Right lung (tissue), 5 donors: ENCODE measurements around the gene PSMA5. TPM values are rescaled to one million over a fixed set of nuclear protein-coding genes. Genes with fewer than 3 reads are reported as not detected.
"Not testable (repeated sequence)": the region's sequence is repeated elsewhere in the genome, so short reads cannot be mapped to it uniquely, and the experiment has no call there.

Experiments
- DNase-seq, 2 donors: peaks; one replicate each; pipeline ENCODE4 v3.0.0-alpha.2; 2013
- polyA plus RNA-seq, 5 donors: library from polyadenylated mRNA; unstranded; fragments of 120-200 nt; gene quantifications; one replicate each; pipeline versions ENCODE4 v1.2.1 to v1.2.3, GENCODE V29; 2013; ENCODE audit warnings: inconsistent platforms in 1 of 5, low replicate concordance in 1 of 5; ENCODE audit not compliant: insufficient read length in 5 of 5, insufficient read depth in 1 of 5

PSMA5 gene
- polyA plus RNA-seq, 5 donors: 74.2 to 99.6 (median 89.2) TPM

DNA sequence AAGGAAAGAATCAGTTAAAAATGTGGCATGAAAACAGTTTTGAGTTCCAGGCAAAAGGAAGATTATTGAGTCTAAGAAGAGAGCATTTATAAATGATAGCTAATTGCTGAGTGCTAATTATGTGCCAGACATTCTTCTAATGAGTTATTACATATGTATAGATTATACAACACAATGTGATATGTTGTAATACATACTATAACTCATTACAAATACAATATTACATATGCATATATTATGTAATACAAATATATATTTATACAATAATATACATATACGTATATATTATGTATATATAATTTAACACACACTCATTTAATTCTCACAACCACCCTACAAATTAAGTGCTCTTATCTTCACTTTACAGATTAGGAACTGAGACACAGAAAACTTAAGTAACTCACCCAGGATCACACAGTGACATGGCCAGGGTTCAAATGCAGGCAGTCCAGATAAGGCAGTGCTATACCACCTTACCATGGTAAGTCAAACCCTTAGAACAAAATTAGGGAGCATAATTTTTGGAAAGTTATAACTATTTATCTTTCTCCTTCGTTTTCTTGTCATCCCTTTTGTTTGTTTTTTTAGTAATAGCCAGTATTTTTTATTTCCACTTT lies 32.5 kb downstream of the PSMA5 start:
- no peak for DNase-seq

DNA sequence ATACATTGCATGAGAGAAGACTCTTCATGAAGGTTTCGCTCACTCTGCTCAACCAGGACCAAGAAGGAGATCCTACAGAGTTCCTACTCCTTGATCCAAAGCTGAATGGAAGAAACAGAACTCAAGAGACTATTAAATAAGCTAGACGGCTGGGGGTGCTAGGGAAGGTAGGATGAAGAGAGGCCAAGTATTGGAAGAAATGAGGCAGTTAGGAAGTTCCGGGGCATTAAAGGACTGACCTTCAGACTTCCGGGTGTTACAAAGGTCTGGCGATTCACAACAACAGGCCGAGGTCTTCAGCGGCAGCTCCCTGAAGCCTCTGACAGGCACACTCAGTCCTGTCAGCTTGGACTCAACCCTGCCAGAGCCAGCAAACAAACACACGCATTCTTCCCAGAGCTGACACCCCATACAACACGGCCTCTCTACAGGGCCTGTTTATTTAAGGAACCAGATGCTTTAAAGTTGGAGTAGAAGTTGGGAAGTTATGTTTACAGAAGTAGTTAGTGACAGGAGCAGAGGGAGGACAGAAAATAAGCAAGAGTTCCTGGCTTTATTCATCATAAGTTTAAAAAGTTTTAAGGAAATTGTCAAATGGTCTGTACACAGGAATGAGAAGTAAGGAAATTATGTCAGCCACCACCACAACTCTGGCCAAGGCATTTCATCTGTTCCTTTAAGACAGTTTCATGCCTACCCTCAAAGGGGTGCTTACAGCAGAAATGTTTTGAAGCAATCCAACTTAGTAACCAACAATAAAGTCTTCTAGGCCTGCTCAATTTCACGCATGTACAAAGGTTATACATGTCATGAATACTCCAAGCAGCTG lies 33.2 kb downstream of the PSMA5 start:
- DNase-seq: peak; percentile 85 to 93

DNA sequence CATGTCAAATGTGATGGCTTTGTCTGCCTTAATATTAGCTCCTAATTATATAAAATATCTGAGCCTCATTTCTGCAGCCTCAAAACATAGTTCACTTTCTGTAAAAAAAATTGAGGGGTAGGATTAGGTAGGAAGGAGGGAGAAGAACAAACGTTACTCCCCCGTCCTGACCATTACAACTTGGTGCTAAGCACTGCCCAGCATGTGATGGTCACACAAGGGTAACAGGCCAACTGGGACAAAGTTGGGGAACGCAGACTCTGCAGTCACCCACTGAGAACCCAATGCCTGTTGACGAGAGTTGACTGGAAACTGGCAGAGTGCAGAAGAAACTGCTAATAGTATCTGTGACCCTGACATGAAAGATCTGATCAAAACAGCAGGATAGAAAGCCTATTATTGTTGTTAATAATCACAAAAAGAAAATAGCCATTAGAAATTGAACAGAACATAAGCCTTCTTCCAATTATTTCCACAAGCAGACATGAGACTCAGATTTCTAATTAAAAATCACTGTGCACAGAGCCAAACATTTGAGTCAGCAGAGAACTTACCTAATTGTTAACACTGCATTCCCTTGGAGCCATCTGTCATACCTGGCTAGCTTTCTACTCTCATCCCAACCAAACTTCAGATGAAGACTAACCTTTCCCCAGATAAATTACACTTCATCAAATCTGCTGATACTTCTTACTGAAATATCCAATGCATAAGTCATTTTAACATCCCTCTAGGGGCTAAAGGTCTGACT lies 34.0 kb downstream of the PSMA5 start:
- no peak for DNase-seq

DNA sequence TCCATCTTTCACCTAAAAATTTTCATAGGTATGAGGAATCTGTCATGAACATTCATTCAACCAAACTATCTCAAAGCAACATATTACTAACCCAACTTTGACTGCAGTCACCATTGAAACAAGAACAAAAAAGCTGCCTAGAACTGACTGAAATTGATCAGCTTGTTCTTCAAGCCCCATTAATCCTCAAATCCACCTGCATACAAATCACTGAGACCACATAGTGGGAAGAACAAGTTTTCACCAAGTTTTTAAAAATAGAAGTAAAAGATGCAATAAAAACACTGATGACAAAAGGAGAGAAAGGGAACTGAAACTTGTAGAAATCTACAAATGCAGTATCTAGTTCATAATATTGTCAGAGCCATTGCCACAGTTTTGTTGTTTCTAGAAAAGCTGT lies 34.6 kb downstream of the PSMA5 start:
- no peak for DNase-seq

DNA sequence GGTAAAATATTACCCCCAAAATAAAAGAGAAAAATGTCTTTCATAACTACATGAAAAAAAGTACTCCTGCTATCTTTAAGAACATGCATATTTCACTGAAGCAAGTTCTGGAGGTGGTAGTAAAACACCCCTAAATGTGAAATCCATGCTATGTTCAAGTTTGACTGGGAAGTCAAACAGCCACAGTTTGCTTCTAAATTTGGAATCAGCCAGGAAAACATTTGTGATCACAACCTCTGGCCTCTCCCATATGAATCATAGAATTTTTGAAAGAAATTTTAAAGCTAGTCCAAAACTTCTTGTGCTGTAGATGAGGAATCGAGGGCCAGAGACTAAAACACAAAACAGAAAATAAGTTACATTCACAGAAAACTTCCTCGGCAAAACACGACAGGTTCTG lies 35.1 kb downstream of the PSMA5 start:
- DNase-seq: no peak

DNA sequence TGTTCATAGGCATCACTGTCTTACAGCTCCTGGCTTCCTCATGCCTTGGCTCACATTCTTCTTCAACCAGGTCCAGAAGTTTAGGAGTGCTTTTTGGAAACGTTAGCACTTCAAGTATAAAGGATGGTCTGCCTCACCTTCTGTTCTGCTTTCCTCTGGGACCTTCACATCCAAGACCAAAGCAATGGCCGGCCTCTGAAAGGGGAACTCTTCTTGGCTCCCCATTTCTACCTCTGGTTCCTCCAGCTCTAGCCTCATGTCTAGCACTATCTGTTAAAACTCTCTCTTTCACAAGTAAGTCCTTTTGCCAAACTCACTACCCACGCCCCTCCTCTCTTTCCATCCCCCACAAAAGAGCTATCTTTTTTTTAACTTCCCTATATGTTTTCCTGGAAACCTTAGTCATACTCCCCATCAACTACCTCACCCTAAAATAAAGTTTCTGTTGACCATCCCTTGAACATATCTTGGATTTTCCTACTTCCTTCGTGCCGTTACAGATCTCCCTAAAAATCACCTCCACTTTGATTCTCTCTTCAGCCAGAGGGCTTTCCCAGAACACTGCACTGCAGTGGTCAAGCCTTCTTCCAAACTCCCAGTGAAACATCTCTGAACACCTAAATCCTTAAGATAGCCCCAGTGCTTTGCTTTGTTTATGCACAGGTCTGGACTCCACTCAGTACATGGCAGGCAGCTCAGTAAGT lies 36.5 kb downstream of the PSMA5 start:
- DNase-seq: no peak

DNA sequence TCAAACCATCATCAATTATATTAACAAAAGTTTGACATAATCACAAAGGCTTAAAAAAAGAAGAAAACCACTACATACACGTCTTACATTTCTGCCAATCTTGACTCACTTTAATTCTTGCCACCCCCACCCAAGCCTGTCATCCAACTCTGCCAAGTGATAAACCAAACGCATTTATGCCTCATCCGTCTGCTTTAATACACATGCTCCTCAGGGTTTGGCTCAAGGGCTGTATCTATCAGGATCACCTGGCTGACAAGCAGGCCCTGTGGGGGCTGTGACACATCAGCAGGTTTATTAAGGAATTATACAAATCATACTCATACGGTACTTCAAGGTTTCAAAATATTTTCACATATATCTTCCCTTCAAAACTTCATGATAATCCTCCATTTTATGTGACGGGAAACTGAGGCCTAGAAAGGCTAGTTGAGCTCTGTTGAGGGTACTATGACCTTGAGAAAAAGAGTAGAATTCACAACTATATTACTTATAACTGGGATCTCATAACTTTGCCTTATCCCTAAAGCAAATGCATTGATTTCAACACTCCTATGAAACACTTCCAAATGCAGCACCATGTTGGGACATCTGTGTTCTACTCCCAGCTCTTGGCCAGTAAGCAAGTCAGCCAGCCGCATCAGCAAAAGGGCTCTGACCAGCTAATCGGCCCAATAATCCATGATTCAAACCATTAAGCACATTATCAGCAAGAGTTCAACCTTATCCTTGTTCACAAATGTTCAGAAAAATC lies 37.2 kb downstream of the PSMA5 start:
- DNase-seq: no peak

DNA sequence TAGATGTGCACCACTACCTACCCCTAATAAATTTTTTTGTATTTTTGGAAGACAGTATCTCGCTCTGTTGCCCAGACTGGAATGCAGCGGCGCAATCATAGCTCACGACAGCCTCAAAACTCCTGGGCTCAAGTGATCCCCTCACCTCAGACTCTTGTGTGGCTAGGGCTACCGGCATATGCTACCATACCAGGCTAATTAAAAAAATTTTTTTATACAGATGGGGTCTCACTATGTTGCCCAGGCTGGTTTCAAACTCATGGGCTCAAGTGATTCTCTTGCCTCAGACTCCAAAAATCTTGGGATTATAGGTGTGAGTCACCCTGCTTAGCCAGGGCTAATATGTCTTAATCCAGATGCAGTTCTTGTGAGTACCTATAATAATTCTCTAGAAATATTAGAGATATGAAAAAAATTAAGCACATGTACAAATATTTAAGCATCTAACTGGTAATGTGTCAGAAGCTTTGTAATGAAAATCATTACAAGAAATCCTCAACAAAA lies 38.0 kb downstream of the PSMA5 start:
- no peak for DNase-seq

DNA sequence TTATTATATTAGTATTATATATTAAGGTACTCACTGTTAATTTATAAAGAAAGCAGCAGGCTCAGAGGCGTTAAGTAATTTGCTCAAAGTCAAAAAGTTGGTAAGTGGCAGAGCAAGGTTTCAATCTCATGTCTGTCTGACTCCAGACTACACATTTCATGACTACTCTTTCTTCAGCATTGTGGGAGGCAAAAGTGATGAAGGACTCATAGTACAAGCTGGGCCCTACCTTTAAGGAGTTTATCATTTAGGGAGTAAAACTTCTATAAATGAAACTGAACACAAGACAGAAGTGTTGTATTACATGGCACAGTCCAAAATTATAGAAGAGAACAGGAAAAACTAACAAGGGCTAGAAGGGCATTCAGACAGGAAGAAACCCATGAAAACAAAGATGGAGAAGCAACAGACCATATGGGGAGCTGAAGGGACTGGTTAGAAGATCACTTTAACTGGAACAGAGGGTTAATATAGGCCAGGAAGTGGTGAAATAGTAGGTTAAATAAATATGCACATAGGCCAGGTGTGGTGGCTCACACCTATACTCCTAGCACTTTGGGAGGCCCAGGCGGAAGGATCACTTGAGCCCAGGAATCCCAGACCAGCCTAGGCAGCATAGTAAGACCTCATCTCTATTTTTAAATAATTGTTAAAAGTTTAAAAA lies 40.1 kb downstream of the PSMA5 start:
- DNase-seq: no peak

DNA sequence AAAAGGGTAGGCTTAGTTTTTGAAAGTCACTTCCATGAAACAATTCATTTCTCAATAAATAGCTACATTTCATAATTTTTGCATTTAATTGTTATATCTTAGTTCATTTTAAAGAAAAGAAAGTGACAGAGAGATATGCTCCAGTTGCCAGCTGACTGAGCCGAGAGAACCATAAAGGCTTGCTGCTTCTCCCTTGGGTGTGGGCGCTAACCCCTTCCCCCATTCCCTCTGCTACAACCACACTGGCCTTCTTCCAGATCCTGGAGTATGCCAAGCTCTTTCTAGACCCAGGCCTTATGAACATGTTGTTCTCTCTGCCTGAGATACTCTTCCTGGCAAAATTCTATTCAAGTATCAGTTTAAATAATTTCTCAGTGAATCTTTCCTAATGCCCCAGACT lies 40.8 kb downstream of the PSMA5 start:
- DNase-seq: no peak

DNA sequence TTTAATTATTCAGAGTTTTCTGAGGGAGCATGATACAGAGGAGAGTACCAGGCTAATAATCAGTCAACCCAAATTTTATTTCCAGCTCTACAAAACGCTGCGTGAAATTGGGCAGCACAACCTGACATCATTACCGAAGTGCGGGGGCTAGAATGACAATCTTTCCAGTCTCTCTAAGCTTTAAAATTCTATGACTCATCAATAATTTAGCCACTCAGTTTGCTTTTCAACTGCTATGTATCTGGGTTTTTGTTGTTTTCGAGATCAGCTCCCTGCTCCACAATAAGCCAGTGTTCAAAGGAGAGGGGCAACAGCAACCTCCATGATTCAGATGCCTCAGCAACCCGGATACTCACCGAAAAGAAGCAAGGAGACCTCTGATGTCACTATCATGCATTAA lies 42.4 kb downstream of the PSMA5 start:
- DNase-seq: no peak

DNA sequence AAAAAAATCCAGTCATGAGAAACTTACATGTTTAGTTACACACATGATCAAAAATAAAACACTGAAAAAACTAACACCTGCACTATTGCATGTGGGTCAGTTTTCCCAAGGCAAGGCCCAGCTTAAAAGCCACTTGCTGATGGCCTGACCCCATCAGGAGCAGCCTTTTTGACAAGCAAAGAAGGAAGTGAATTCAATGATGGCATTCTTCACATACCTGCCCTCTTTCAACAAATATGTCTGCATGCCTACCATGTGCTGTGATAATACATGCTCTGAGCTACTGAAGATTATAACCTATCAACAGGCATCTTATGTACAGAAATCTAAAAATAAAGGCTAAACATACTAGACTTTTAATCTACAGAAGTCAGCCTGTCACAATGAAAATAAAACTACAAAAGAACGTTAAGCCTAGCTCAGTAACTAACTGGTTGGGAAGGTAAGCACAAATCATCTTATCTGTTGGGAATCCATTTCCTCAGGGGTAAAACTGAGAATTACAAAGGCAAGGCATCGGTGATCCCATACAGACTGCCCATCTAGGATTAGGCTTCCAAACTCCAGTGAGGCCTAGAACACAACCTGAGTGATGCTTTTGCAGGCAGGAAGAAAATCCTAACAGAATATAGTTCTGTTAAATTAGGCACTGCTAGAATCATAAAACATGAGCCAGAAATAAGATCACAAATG lies 43.0 kb downstream of the PSMA5 start:
- DNase-seq: no peak

DNA sequence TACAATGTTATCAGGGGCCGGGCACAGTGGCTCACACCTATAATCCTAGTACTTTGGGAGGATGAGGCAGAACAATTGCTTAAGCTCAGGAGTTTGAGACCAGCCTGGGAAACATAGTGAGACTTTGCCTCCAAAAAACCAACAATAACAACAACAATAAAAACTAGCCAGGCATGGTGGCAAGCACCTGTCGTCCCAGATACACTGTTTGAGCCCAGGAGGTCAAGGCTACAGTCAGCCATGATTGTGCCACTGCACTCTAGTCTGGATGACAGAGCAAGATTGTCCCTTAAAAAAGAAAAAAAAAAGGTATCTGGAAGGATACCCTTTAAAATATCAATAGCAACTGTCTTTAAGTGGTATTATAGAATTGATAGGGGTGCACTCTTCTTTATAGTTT lies 44.7 kb downstream of the PSMA5 start:
- no peak for DNase-seq

DNA sequence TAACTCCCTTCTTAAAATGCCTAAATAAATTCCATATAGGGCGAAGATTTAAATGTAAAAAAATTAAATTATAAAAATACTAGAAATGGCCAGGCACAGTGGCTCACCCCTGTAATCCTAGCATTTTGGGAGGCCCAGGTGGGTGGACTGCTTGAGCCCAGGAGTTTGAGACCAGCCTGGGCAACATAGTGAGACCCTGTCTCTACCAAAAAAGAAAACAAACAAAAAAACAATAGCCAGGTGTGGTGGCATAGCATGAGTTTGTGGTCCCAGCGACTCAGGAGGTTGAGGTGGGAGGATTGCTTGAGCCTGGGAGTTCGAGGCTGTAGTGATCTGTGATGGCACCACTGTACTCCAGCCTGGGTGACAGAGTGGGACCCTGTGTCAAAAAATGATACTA lies 46.3 kb downstream of the PSMA5 start:
- no peak for DNase-seq

DNA sequence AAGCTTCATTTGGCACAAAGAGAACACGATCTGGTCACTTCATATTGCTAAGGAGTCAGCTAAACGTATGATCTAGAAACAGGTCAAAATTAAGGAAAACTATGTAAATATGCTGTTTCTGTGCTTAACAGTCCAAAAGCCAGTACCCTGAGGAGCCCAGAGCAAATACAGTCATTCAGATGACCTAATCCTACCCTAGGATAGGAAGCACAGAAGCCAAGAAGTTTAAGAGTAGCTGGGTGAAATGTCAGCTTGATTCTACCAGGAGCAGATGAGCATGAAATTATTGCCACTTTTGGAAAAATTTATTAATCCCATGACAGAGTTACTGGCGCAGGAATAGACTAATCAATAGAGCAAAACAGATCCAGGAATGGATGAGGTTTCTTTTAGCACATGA lies 46.8 kb downstream of the PSMA5 start:
- no peak for DNase-seq

DNA sequence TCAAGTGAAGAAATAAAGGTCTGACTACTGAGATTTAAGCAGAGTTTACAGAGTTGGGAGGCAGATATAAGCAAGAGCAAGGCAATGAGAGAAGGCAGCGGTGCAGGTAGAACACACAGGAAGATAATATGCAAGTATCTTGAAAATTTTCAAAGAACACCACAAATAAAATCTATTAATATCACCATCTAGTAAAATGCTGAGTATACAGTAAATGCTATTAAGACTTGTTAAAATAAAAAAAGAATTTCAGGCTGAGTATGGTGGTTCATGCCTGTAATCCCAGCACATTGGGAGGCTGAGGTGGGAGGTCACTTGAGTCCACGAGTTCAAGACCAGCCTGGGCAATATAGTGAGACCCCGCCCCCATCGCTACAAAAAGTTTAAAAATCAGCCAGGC lies 48.5 kb downstream of the PSMA5 start:
- DNase-seq: no peak

DNA sequence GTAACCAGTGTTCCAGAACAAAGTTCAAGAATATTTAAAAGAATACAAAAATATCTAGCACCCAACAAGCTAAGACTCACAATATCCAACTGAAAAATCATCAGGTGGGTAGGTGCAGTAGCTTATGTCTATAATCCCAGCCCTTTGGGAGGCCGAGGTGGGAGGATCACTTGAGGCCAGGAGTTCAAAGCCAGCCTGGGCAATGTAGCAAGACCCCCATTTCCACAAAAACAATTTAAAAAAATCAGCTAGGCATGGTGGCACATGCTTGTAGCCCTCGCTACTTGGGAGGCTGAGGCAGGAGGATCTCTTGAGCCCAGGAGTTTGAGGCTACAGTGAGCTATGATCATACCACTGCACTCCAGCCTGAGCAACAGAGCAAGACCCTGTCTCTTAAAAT lies 52.6 kb downstream of the PSMA5 start:
- not testable (repeated sequence) for DNase-seq

DNA sequence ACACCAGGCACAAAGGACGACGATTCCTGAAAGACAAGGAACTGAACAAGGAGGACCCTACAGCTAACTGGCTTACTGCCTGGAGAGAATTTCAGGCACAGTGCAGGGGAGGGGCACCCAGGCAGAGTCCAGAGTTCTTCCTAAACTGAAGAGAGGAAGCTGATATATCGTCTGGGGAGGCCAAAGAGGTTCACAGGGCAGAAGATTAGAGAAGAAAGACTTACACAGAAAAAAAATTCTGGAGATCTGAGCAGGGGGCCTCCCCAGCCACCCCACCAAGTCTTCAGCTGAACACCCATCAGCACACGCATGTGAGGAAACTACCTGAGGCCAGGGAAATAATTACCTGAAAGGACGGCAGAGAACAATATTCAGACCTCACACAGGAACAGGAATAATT lies 53.1 kb downstream of the PSMA5 start:
- DNase-seq: no peak

DNA sequence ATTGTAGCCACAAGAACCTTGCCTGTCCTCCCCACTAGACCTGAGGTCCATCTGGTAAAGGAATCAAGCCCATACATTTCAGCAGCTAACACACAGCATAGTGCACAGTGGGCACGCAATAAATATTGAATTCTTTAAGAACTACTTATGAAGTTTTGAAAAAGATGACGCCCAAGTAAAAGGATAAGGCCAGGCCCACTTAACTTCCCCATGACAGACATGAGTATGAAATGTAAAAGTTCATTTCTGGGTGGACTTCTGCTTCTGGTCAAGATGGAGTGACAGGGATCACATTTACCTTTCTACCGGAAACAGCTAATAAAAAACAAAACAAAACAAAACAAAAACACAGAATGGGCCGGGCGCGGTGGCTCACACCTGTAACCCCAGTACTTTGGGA lies 54.0 kb downstream of the PSMA5 start:
- DNase-seq: no peak

DNA sequence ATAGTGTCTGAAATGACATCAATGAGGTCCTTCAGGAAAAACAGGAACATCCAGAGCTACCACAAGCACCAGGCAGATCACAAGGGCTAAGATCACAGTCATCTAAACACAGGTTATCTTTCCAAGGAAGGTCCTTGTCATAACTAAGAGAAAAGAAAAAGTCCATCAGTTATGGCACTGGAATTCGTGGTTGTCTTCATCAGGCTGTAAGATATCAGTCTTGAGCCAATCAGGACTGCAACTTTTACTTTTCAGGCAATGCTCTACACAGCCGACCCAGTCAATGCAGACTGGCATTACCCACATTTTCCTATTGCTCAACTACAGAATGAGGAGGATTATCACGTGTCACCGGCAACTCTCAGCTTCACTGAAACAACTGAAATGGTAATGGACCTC lies 54.9 kb downstream of the PSMA5 start:
- no peak for DNase-seq
